SK-N-SH treated with all-trans-retinoic acid at 6 μM for 48 hours (cell line): Measurements from ENCODE around the gene CFD.

Experiments
- ESRRG ChIP-seq: fragments of 250-450 bp; sonication (Bioruptor Pico); IDR thresholded peaks from 2 replicates; pipeline ENCODE4 v1.6.1; 2021; ENCODE audit warnings: mild to moderate bottlenecking
- ZC3H10 ChIP-seq: fragments of 250-450 bp; sonication (Bioruptor Pico); IDR thresholded peaks from 2 replicates; pipeline ENCODE4 v1.5.1; 2021; ENCODE audit warnings: mild to moderate bottlenecking, moderate library complexity
- TF ChIP-seq, protein P1 (sequence below): fragments of 250-450 bp; sonication (Bioruptor Pico); IDR thresholded peaks from 2 replicates; pipeline ENCODE4 v1.8.0; 2020; ENCODE audit warnings: mild to moderate bottlenecking, moderate library complexity, borderline replicate concordance

DNA sequence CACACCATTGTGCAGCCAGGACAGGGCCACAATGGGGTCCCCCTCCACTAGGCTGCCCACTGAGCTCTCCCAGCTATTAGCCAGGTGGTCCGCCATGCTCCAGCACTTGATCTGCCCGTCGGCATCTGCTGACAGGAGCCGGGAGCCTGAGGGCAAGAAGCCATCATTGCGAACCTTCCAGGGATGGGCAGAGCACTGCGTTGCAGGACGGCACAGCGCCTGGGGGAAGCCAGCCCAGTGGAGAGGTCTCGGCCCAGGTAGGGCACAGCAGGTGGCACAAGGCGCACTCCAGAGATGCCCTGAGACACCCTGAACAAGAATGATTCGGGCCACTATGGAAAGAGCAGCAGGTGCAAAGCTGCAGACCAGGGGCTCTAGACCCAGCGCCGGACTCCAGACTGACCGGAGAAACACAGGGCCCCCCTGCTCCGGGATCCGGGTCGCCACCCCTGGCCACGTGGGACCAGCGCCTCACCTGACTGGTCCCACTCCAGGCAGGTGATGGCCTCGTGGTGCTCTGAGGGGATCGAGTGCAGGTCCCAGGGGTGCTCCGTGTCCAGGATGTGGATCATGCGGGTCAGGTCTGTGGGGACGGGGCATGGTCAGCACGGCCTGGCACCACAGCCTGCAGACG lies 30.3 kb downstream of the CFD start:
- TF ChIP-seq, protein P1, sequence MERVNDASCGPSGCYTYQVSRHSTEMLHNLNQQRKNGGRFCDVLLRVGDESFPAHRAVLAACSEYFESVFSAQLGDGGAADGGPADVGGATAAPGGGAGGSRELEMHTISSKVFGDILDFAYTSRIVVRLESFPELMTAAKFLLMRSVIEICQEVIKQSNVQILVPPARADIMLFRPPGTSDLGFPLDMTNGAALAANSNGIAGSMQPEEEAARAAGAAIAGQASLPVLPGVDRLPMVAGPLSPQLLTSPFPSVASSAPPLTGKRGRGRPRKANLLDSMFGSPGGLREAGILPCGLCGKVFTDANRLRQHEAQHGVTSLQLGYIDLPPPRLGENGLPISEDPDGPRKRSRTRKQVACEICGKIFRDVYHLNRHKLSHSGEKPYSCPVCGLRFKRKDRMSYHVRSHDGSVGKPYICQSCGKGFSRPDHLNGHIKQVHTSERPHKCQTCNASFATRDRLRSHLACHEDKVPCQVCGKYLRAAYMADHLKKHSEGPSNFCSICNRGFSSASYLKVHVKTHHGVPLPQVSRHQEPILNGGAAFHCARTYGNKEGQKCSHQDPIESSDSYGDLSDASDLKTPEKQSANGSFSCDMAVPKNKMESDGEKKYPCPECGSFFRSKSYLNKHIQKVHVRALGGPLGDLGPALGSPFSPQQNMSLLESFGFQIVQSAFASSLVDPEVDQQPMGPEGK (CRISPR knock-in tag): no peak
- TF ChIP-seq ESRRG (CRISPR knock-in tag): no peak
- TF ChIP-seq ZC3H10: no peak
